ENCODE data around the gene KRTAP16-1. TPM values are rescaled to one million over a fixed set of nuclear protein-coding genes. Genes with fewer than 3 reads are reported as not detected.
"Not testable (repeated sequence)": the region's sequence is repeated elsewhere in the genome, so short reads cannot be mapped to it uniquely, and the experiment has no call there.

The KRTAP16-1 gene
- polyA plus RNA-seq (ENCODE audit: insufficient read length): not detected

- no peak for DNase-seq
Observed at GRCh38 chr17:41308918-41309359, at the start of gene KRTAP16-1. TSS of gene KRTAP16-1 (minus strand) at chr17:41309309. CDS start at chr17:41309253, 56 bp downstream.

GRCh38 chr17:41354536-41354935 is 45.4 kb upstream of the KRTAP16-1 start:
- no peak for DNase-seq

GRCh38 chr17:41352597-41353366 is 43.7 kb upstream of the KRTAP16-1 start:
- no peak for DNase-seq

GRCh38 chr17:41351177-41351576 is 42.1 kb upstream of the KRTAP16-1 start:
- no peak for DNase-seq

- DNase-seq: not testable (repeated sequence)
Observed at GRCh38 chr17:41350381-41350878, 41.3 kb upstream of the KRTAP16-1 start, which contains the start of gene KRT33A. TSS of gene KRT33A (minus strand) at chr17:41350828. CDS start at chr17:41350767, 61 bp downstream.

- DNase-seq: no peak
Observed at GRCh38 chr17:41347869-41348760, 39.0 kb upstream of the KRTAP16-1 start.

GRCh38 chr17:41346421-41346820 is 37.3 kb upstream of the KRTAP16-1 start:
- not testable (repeated sequence) for DNase-seq

GRCh38 chr17:41345992-41346391 is 36.9 kb upstream of the KRTAP16-1 start:
- no peak for DNase-seq

GRCh38 chr17:41343029-41343428 is 33.9 kb upstream of the KRTAP16-1 start:
- DNase-seq: no peak

- no peak for DNase-seq
Observed at GRCh38 chr17:41340934-41341861, 32.1 kb upstream of the KRTAP16-1 start.

- DNase-seq: no peak
Observed at GRCh38 chr17:41340494-41340893, 31.4 kb upstream of the KRTAP16-1 start.

- no peak for DNase-seq
Observed at GRCh38 chr17:41339571-41340172, 30.6 kb upstream of the KRTAP16-1 start.

GRCh38 chr17:41338961-41339485 is 29.9 kb upstream of the KRTAP16-1 start:
- DNase-seq: no peak

- no peak for DNase-seq
Observed at GRCh38 chr17:41335747-41336146, 26.6 kb upstream of the KRTAP16-1 start.

GRCh38 chr17:41334385-41335305 is 25.5 kb upstream of the KRTAP16-1 start:
- no peak for DNase-seq

- DNase-seq: no peak
Observed at GRCh38 chr17:41333836-41334235, 24.7 kb upstream of the KRTAP16-1 start.

- DNase-seq: no peak
Observed at GRCh38 chr17:41333098-41333497, 24.0 kb upstream of the KRTAP16-1 start.

GRCh38 chr17:41332239-41332638 is 23.1 kb upstream of the KRTAP16-1 start:
- no peak for DNase-seq

- no peak for DNase-seq
Observed at GRCh38 chr17:41331606-41332005, 22.5 kb upstream of the KRTAP16-1 start.
